Stimulated activated CD4-positive, alpha-beta T cell treated with anti-CD3 and anti-CD28 coated beads, Interleukin-1b, Interleukin-23, amount 100 ng/mL, for 1 hour (primary cell): ENCODE results near the gene CCDC9B.

Experiments
- DNase-seq, 2 donors: peaks; one replicate each; pipeline ENCODE4 v3.0.0-alpha.2; 2020; ENCODE audit warnings: low read depth in 2 of 2

The CCDC9B gene

DNA sequence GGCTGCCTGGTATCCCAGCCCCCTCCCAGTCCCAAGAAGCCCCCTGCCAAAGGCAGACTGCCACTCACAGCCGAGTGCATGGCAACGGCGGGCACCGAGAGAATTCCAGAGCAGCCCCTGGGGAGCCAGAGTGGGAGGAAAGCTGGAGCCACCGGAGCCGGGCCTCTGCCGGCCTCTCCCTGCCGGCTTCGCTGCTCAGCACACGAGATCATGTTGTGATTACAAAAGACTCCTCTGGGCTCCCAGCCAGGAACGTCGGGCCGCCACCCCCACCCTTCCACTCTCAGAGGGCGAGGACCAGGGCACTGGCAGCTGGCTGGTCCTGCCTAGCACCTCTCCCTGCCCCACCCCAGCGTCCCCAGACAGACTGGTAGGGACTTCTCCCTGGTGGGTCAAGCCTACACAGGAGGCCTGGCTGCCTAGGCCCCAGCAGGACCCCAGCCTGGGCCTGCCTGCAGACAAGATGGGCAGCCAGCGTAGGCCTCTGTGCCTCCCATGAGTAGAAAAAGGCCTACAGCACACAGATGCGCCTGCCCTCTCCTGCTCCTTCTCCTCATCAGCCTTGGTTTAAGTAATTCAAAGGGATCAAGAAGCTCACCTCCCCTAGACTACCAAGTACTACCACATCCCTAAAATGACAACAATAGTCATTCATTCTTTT, at the start of gene CCDC9B:
Gene CCDC9B (minus strand): TSS at position 200 of the 661 bp plus-strand sequence. CDS start 120 bp downstream, at position 80.
- DNase-seq: no peak

GRCh38 chr15:40389824-40390595, 49.3 kb upstream of the CCDC9B start:
- DNase-seq: no peak

DNA sequence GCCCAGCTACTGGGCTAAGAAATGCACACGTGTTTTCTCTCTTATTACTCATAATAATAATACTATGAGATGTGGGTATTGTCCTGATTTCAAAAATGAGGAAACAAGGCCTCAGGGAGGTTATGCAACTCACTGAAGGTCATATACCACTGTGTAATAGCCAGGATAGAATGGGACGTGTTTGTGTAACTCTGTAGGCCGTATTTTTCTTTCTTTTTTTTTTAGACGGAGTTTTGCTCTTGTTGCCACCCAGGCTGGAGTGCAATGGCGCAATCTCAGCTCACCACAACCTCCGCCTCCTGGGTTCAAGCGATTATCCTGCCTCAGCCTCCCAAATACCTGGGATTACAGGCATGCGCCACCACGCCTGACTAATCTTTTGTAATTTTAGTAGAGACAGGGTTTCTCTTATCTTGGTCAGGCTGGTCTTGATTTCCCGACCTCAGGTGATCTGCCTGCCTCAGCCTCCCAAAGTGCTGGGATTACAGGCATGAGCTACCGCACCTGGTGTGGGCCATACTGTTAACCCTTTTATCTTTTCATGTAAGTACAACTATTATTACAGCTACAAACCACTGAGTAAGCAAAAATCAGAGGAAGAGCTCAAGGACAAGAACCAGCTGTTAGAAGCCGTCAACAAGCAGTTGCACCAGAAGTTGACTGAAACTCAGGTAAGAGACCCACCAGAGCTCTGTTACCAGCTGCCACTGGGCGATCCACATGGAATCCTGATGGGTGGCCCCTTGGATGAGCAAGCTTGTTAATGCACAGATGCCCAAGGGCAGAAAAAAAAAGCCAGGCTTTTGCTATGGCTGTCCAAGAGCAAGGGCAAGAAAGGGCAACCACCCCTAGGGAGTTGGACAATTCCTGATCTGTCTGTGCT, 48.4 kb upstream of the CCDC9B start:
- DNase-seq: no peak

DNA sequence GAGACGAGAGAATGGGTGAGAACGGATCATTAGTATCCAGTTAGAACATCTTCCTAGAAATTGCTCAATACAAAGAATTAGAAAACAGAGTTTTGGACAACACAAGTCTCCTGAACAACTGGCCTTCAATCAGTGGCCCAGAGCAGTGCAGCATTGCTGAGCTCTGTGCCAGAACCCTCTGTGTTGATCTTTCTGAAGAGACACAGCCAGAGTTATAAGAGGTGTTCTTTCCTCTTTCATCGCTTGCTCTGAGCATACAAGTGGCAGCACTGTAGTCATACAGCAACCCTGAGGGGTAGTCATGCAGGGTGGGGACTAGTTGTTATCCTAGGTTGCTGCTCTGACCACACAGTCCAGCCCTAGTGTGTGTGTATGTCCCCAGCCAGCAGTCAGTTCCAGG, 45.7 kb upstream of the CCDC9B start:
- DNase-seq: no peak

DNA sequence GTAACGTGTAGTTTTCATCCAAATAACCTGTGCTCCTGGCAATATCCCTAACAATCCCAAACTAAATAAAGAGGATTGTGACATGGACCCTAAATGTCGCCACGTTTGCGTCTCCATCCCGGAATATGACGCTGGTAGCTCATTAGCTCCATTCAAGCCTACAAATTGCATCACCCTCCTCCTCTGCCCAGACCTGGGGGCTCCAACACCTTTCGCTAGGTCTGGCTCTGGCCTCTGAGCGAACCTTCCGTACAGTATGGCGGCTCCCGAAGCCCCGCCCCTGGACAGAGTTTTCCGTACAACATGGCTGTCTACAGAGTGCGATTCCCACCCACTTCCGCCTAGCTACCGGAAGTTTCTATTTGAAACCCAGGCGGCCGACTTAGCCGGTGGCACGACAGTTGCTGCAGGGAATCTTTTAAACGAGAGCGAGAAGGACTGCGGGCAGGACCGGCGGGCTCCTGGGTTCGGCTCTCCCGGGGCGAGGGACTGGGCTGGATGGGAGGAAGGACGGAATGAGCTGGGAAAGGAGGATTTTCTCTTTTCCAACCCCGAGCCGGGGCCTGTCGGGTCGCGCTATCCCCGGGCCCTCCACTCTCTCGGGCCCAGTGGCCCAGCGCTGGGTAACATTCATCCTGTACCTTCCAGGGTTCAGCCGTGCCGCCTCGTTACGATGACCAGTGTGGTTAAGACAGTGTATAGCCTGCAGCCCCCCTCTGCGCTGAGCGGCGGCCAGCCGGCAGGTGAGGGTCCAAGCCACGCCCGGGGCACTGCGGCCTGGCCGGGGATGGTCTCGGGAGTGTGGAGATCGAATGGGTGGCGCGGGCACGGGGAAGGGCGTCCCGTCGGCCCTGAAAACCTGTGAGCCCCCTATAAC, 42.1 kb upstream of the CCDC9B start, which contains the start of gene KNSTRN:
Gene KNSTRN (plus strand): TSS at position 142 of the 877 bp plus-strand sequence. CDS start 115 bp downstream, at position 257.
- peak; percentile 80 to 85 for DNase-seq

- no peak for DNase-seq
Measured at GRCh38 chr15:40381818-40382529, 41.2 kb upstream of the CCDC9B start.

DNA sequence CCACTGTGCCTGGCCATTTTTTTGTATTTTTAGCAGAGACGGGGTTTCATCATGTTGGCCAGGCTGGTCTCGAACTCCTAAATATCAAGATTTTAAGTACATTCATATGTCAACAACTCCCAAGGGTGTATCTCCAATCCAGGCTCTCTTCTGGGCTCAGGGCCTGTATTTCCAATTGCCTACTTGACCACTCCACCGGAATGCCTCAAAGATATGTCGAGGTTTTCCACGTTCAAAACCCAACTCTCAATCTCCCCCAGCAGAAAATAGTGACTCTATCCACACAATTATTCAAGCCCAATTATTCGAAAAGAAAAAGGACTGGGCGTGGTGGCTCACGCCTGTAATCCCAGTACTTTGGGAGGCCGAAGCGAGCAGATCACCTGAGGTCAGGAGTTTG, 39.9 kb upstream of the CCDC9B start:
- DNase-seq: no peak

DNA sequence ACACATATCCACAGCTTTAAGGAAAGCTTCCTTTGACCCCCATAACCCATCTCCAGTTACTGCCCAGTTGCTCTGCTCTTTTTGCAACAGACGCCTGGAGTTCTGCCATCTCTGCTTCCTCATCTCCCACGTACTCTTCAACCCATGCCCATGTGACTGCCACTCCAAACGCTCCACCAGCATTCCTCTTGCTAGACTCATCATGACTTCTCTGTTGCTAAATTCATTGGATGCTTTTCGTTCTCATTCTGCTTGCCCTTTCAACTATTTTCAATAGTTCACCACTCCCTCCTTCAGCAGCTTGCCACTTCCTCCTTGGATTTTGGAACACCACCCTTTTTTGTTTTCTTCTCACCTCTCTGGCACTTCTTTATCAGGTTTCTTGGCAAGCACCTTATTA, 39.1 kb upstream of the CCDC9B start:
- DNase-seq: no peak

DNA sequence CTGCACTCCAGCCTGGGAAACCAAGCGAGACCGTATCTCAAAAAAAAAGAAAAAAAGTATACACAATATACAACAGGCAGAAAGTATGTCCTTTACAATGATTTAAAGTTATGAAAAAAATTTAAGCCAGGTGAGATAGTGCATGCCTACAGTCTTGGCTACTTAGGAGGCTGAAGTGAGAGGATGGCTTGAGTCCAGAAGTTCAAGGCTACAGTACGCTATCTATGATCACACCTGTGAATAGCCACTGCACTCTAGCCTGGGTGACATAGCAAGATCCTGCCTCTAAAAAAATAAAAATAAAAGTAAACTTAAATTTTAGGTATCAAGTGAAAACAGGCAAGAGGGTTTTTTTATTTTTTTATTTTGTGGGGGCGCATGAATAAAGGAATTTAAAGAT, 38.6 kb upstream of the CCDC9B start:
- DNase-seq: no peak

DNA sequence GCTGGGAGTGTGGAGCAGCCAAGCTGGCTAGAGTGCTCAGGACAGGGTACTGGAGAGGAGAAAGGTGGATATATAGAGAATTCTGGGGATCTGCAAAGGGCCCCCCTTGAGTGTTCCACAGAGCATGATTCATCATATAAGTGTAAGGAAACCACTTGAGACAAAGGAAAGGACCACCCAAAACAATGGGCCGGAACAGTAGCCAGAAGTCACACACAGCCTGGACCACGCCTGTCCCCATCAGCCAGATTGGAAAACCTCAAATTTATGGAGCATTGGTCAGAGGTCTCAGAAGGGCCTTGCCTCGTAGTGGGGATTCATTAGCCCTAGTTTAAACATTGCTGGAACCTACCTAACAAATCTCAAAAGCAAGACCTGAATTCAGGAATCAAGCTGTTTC, 36.9 kb upstream of the CCDC9B start:
- DNase-seq: no peak

GRCh38 chr15:40372981-40373380, 32.2 kb upstream of the CCDC9B start:
- no peak for DNase-seq

DNA sequence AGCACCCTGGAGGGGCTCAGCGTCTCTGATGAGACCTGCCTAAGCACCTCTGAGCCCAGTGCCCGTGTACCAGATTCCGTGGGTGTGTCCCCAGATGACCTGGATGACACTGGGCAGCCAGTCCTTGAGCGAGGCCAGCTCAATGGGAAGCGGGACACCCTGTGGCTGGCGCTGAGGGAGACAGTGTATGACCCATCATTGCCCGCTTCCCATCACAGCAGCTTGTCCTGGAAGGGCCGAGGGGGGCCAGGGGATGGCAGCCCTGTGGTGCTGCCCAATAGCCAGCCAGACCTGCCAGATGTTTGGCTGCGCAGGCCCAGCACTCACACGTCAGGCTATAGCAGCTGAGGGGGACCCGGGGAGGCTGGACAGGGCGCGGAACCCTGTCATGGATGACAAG, 29.2 kb upstream of the CCDC9B start:
- DNase-seq: no peak

DNA sequence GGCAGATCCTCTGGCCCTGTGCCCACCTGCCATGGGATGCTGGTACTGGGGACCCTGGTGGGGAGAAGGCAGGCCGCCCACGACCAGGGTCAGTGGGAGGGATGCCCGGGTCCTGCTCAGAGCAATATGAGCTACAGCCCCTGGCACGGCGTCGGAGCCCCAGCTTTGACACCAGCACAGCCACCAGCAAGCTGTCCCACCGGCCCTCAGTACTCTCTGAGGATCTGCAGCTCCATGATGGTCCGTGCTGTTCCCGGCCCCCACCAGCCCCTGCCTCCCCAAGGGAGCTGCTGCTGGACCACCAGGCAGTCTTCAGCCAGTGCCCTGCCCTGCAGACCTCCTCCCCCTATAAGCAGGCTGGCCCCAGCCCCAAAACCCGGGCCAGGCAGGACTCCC, 28.7 kb upstream of the CCDC9B start:
- no peak for DNase-seq

DNA sequence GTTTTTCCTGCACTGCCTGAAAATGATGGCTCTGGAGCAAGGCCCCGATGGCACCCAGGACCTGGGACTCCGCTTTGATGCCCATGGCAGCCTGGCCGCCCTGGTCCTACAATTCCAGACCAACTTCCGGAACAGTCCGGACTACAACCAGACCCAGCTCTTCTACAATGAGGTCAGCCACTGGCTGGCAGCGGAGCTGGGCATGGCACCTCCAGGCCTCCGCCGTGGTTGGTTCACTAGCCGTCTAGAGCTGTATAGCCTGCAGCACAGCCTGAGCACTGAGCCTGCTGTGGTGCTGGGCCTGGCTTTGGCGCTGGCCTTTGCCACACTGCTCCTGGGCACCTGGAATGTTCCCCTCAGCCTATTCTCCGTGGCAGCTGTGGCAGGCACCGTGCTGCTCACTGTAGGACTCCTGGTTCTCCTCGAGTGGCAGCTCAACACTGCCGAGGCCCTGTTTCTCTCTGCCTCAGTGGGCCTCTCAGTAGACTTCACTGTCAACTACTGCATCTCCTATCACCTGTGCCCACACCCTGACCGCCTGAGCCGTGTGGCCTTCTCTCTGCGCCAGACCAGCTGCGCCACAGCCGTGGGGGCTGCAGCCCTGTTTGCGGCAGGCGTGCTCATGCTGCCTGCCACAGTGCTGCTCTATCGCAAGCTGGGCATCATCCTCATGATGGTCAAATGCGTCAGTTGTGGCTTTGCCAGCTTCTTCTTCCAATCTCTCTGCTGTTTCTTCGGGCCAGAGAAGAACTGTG, 28.2 kb upstream of the CCDC9B start:
- no peak for DNase-seq

DNA sequence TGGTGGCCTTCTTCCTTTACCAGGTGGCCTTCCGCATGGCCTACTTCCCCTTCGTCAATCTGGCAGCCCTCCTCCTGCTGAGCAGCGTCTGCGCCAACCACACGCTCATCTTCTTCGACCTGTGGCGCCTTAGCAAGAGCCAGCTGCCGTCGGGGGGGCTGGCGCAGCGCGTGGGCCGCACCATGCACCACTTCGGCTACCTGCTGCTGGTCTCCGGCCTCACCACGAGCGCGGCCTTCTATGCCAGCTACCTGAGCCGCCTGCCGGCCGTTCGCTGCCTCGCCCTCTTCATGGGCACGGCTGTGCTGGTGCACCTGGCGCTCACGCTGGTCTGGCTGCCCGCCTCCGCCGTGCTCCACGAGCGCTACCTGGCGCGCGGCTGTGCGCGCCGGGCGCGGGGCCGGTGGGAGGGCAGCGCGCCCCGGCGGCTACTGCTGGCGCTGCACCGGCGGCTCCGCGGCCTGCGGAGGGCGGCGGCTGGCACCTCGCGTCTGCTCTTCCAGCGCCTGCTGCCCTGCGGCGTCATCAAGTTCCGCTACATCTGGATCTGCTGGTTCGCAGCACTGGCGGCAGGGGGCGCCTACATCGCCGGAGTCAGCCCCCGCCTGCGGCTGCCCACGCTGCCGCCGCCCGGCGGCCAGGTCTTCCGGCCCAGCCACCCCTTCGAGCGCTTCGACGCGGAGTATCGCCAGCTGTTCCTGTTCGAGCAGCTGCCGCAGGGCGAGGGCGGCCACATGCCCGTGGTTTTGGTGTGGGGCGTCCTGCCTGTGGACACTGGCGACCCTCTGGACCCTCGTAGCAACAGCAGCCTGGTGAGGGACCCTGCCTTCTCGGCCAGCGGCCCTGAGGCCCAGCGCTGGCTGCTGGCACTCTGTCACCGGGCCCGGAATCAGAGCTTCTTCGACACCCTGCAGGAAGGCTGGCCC, 27.2 kb upstream of the CCDC9B start:
- peak; percentile 62 to 73 for DNase-seq

DNA sequence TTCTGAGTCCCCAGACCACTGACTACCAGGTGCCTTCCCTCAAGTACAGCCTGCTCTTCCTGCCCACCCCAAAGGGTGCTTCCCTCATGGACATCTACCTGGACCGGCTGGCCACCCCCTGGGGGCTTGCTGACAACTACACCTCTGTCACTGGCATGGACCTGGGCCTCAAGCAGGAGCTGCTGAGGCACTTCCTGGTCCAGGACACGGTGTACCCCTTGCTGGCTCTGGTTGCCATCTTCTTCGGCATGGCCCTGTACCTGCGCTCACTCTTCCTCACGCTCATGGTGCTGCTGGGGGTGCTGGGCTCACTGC, 26.6 kb upstream of the CCDC9B start:
- DNase-seq: no peak

GRCh38 chr15:40366457-40367370, 26.0 kb upstream of the CCDC9B start:
- DNase-seq: no peak
